Activated naive CD4-positive, alpha-beta T cell treated with anti-CD3 and anti-CD28 coated beads, Interleukin-2, amount 10 ng/mL, durations not matched to agents 7 days and 5 days (primary cell): ENCODE measurements around the gene STARD4.

Experiments
- CTCF ChIA-PET: fragments of 350-600 bp; sonication (Branson Sonifier 250); formaldehyde crosslinking; loops from one replicate; lab custom pipeline; 2021; ENCODE audit warnings: antibody characterized with exemption; lab: Charles Lee
- DNase-seq: peaks from one replicate; pipeline ENCODE4 v3.0.0-alpha.2; 2020
- H3K27ac Mint-ChIP-seq: one replicate; pipeline ENCODE4 v1.8.0; 2021; ENCODE audit warnings: mild to moderate bottlenecking, moderate library complexity, mixed read lengths
- H3K27me3 Mint-ChIP-seq: one replicate; pipeline ENCODE4 v1.8.0; 2021; ENCODE audit warnings: mild to moderate bottlenecking, mixed read lengths
- H3K36me3 Mint-ChIP-seq: one replicate; pipeline ENCODE4 v1.8.0; 2021; ENCODE audit warnings: mixed read lengths
- H3K4me1 Mint-ChIP-seq: one replicate; pipeline ENCODE4 v1.8.0; 2021; ENCODE audit warnings: mixed read lengths
- H3K4me3 Mint-ChIP-seq: one replicate; pipeline ENCODE4 v1.8.0; 2021; ENCODE audit warnings: mild to moderate bottlenecking, moderate library complexity, mixed read lengths
- H3K9me3 Mint-ChIP-seq: one replicate; pipeline ENCODE4 v1.8.0; 2021; ENCODE audit warnings: mixed read lengths

The STARD4 gene

DNA sequence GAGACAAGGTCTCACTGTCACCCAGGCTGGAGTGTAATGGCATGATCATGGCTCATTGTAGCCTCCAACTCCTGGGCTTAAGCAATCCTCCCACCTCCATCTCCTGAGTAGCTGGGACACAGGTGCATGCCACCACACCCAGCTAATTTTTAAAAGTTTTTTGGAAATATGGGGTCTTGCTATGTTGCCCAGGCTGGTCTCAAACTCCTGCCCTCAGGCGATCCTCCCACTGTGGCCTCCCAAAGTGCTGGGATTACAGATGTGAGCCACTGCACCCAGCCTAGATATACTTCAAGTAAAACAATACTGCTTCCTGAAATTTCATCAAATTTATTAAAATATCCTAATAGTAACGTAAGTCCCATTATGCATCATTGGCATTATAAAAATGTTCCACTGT is 33.4 kb downstream of the STARD4 start:
- Mint-ChIP-seq H3K27ac (no peak overlapping the region), H3K36me3 (peaks cover 48% of the 10 kb centered on the region), H3K4me1 (no peaks in the 10 kb centered on the region), H3K27me3 (no peaks in the 10 kb centered on the region), H3K9me3 (no peaks in the 10 kb centered on the region), H3K4me3 (no peak overlapping the region)
- CTCF ChIA-PET, result interaction anchor here (1.2 to 2.6 kb wide), 2 partner anchors 9 to 322 kb away, joined by 3 to 15 read pairs; no protein-coding TSS in a partner anchor
- no peak for DNase-seq

DNA sequence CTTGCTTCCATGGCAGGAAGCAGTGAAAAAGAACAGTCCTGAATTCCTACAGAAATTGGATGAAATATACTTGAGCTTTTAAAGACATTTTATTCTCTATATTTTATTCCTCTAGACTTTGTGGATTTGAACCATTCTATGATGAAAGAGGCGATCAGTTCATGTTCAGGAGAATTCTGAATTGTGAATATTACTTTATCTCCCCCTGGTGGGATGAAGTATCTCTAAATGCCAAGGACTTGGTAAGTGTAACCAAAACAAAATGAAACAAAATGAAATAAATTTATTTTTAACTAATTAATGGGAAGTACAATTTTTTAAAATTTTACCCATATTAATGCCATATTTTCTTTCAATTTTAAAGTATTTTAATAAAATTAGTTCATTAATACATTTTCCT is 34.1 kb downstream of the STARD4 start:
- no peaks in the 10 kb centered on the region for H3K4me1 Mint-ChIP-seq
- H3K36me3 Mint-ChIP-seq, result peaks cover 47% of the 10 kb centered on the region
- H3K4me3 Mint-ChIP-seq, result no peak overlapping the region
- H3K27me3 Mint-ChIP-seq, result no peaks in the 10 kb centered on the region
- no peak overlapping the region for H3K27ac Mint-ChIP-seq
- no peak for DNase-seq
- no peaks in the 10 kb centered on the region for H3K9me3 Mint-ChIP-seq
- CTCF ChIA-PET, result interaction anchor here (1.1 to 2.6 kb wide), 4 partner anchors 8 to 321 kb away, joined by 3 to 15 read pairs (median 3); no protein-coding TSS in a partner anchor

GRCh38 chr5:111472579-111472978 is 39.8 kb downstream of the STARD4 start:
- H3K4me3 Mint-ChIP-seq, result no peak overlapping the region
- no peak for DNase-seq
- no peaks in the 10 kb centered on the region for H3K4me1 Mint-ChIP-seq
- CTCF ChIA-PET, result no interaction called here
- peaks cover 46% of the 10 kb centered on the region for H3K36me3 Mint-ChIP-seq
- peaks cover 5% of the 10 kb centered on the region for H3K9me3 Mint-ChIP-seq
- peak overlapping the region; percentile 33 for H3K27ac Mint-ChIP-seq
- no peaks in the 10 kb centered on the region for H3K27me3 Mint-ChIP-seq

GRCh38 chr5:111472096-111472495 is 40.2 kb downstream of the STARD4 start:
- H3K27ac Mint-ChIP-seq, result no peak overlapping the region
- peaks cover 5% of the 10 kb centered on the region for H3K9me3 Mint-ChIP-seq
- no peak overlapping the region for H3K4me3 Mint-ChIP-seq
- no peaks in the 10 kb centered on the region for H3K4me1 Mint-ChIP-seq
- CTCF ChIA-PET, result no interaction called here
- no peaks in the 10 kb centered on the region for H3K27me3 Mint-ChIP-seq
- H3K36me3 Mint-ChIP-seq, result peaks cover 45% of the 10 kb centered on the region
- no peak for DNase-seq

GRCh38 chr5:111469903-111470302 is 42.4 kb downstream of the STARD4 start:
- peaks cover 55% of the 10 kb centered on the region for H3K36me3 Mint-ChIP-seq
- no peak overlapping the region for H3K4me3 Mint-ChIP-seq
- H3K27ac Mint-ChIP-seq, result no peak overlapping the region
- CTCF ChIA-PET, result interaction anchor here (0.9 kb wide), 1 partner anchor 9 kb away, joined by 3 read pairs; no protein-coding TSS in a partner anchor
- H3K9me3 Mint-ChIP-seq, result peaks cover 12% of the 10 kb centered on the region
- H3K4me1 Mint-ChIP-seq, result no peaks in the 10 kb centered on the region
- DNase-seq, result no peak
- H3K27me3 Mint-ChIP-seq, result no peaks in the 10 kb centered on the region

DNA sequence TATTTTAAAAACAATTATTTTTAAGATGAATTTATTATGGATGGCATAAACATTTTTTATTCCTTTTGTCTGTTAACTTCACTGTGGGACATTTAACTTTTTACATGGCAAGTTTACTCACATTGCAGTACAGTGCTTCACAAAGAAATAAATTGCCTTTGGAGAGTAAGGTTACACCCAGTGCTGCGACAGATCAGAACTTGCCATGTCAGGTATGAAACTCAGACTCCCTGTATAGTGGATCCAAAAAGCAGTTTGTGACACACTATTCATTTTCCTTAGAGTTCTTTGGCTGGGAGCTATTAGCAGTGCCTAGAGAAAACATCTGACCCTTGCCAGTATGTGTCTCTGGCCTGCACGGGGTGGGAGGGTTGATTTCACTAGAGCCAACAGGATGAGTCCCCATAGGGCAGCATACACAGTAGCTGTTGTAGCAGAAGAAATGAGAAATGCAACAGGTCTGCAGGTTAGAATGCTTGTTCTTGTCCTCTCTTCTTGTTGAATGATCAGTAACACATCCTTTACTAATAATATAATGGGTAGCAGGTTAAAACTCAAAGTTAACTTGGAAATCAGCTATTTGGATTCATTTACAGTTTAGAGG is 42.9 kb downstream of the STARD4 start:
- Mint-ChIP-seq H3K27ac (no peak overlapping the region), H3K4me1 (no peaks in the 10 kb centered on the region), H3K9me3 (peaks cover 14% of the 10 kb centered on the region), H3K27me3 (no peaks in the 10 kb centered on the region), H3K36me3 (peaks cover 56% of the 10 kb centered on the region), H3K4me3 (no peak overlapping the region)
- CTCF ChIA-PET, result interaction anchor here (0.9 kb wide), 1 partner anchor 9 kb away, joined by 3 read pairs; no protein-coding TSS in a partner anchor
- no peak for DNase-seq

- peaks cover 5% of the 10 kb centered on the region for H3K4me1 Mint-ChIP-seq
- CTCF ChIA-PET, result no interaction called here
- no peak for DNase-seq
- no peak overlapping the region for H3K4me3 Mint-ChIP-seq
- no peaks in the 10 kb centered on the region for H3K27me3 Mint-ChIP-seq
- H3K27ac Mint-ChIP-seq, result no peak overlapping the region
- peaks cover 58% of the 10 kb centered on the region for H3K36me3 Mint-ChIP-seq
- H3K9me3 Mint-ChIP-seq, result peaks cover 12% of the 10 kb centered on the region
These were observed 49.0 kb downstream of the STARD4 start for GRCh38 chr5:111463311-111463710.

DNA sequence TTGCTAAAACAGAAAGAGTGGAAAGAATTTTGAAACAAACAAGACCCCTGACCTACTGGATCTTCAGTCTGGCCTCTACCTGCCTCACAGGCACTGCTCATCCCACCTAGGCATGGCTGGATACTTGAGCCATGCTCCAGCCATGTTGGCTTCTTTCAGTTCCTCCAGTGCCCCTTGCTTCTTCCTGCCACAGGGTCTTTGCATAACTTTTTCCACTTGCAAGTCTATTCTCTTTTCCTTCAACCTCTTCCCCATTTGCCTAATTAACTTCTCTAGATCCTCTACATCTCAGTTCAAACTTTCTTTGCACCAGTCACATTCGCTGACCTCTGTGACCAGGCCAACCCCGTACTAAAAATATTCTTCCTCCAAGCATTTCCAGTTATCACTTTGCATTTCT is 50.4 kb downstream of the STARD4 start:
- no peak overlapping the region for H3K27ac Mint-ChIP-seq
- peaks cover 60% of the 10 kb centered on the region for H3K36me3 Mint-ChIP-seq

GRCh38 chr5:111461255-111461671 is 51.1 kb downstream of the STARD4 start:
- H3K9me3 Mint-ChIP-seq, result peaks cover 12% of the 10 kb centered on the region
- H3K4me3 Mint-ChIP-seq, result no peak overlapping the region
- no peak overlapping the region for H3K27ac Mint-ChIP-seq
- H3K36me3 Mint-ChIP-seq, result peaks cover 56% of the 10 kb centered on the region
- no peaks in the 10 kb centered on the region for H3K27me3 Mint-ChIP-seq
- H3K4me1 Mint-ChIP-seq, result peaks cover 5% of the 10 kb centered on the region
- CTCF ChIA-PET, result no interaction called here
- DNase-seq, result no peak

More for the DNA sequence above, 50.4 kb downstream of the STARD4 start:
- H3K9me3 Mint-ChIP-seq, result peaks cover 12% of the 10 kb centered on the region
- no peaks in the 10 kb centered on the region for H3K27me3 Mint-ChIP-seq
- CTCF ChIA-PET, result no interaction called here
- DNase-seq, result no peak
- H3K4me1 Mint-ChIP-seq, result peaks cover 5% of the 10 kb centered on the region
- no peak overlapping the region for H3K4me3 Mint-ChIP-seq

DNA sequence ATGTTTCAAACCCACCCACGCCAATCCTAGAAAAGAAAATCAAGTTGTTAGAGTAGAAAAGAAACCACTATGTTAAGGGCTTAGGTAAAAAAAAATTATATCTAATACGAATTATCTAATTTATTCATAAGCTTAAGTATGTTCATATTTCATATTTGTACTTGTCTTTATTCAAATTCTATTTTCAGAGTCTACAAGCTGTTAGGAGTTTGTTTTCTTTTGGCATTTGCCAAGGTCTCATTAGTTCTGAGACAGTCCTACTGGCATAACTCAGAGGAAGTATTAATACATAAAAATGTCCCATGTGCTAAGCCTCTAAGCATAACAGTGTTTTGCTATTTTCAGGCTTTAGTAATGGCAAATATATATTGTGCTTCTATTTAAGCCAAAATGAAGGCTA is 57.6 kb downstream of the STARD4 start:
- H3K9me3 Mint-ChIP-seq, result no peaks in the 10 kb centered on the region
- no peak overlapping the region for H3K27ac Mint-ChIP-seq
- CTCF ChIA-PET, result no interaction called here
- H3K4me1 Mint-ChIP-seq, result no peaks in the 10 kb centered on the region
- H3K4me3 Mint-ChIP-seq, result no peak overlapping the region
- no peaks in the 10 kb centered on the region for H3K27me3 Mint-ChIP-seq
- DNase-seq, result no peak
- H3K36me3 Mint-ChIP-seq, result peaks cover 55% of the 10 kb centered on the region

DNA sequence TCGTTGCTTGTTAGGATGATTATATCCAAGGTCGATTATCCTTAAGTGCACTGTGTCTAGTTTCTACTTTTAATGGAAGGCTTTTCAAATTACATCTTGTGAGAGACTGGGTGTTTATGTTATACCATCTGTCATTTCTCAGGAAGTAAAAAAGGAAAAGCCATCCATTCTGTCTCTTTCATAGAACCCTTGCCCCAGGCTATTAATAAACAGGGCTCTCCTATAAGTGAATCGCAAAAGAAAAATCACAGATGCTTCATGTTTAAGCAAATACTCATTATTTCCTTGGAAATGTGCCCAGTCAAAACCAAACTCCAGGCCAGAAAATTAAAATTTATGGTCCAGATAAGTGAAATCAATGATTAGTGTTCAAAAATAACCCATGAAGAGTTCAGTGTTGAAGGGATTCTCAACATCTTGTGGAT is 58.1 kb downstream of the STARD4 start:
- no peaks in the 10 kb centered on the region for H3K4me1 Mint-ChIP-seq
- DNase-seq, result no peak
- H3K36me3 Mint-ChIP-seq, result peaks cover 57% of the 10 kb centered on the region
- H3K9me3 Mint-ChIP-seq, result no peaks in the 10 kb centered on the region
- H3K27me3 Mint-ChIP-seq, result no peaks in the 10 kb centered on the region
- H3K4me3 Mint-ChIP-seq, result no peak overlapping the region
- no peak overlapping the region for H3K27ac Mint-ChIP-seq
- CTCF ChIA-PET, result no interaction called here

- CTCF ChIA-PET, result no interaction called here
- H3K4me1 Mint-ChIP-seq, result no peaks in the 10 kb centered on the region
- no peaks in the 10 kb centered on the region for H3K27me3 Mint-ChIP-seq
- no peaks in the 10 kb centered on the region for H3K9me3 Mint-ChIP-seq
- no peak overlapping the region for H3K4me3 Mint-ChIP-seq
- DNase-seq, result no peak
- H3K36me3 Mint-ChIP-seq, result peaks cover 55% of the 10 kb centered on the region
- no peak overlapping the region for H3K27ac Mint-ChIP-seq
These were observed 58.6 kb downstream of the STARD4 start for GRCh38 chr5:111453747-111454146.

DNA sequence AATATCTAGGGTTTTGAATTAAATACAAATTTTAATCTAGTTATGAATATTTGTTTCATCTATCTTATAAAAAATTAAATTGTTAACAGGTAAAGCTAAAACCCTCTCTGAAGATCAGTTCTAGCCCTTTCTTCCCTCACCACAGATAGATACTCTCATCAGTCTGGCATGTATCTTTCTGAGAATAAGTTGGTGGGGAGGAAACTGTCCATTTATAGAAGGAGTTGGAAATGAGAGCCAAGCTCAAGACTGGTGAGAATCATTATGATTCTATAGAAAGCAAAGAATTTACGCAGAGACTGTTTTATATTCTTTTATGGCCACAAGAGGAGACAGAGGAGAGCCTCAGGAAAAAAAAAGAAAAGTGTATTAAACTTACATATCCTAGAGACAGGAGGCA is 59.0 kb downstream of the STARD4 start:
- Mint-ChIP-seq H3K27ac (no peak overlapping the region), H3K4me1 (no peaks in the 10 kb centered on the region), H3K9me3 (no peaks in the 10 kb centered on the region)

GRCh38 chr5:111447822-111448221 is 64.5 kb downstream of the STARD4 start:
- Mint-ChIP-seq H3K4me1 (peaks cover 9% of the 10 kb centered on the region), H3K36me3 (peaks cover 50% of the 10 kb centered on the region), H3K9me3 (no peaks in the 10 kb centered on the region), H3K27ac (peak overlapping the region; percentile 42), H3K4me3 (no peak overlapping the region), H3K27me3 (no peaks in the 10 kb centered on the region)
- CTCF ChIA-PET, result no interaction called here
- no peak for DNase-seq

More for the DNA sequence above, 59.0 kb downstream of the STARD4 start:
- no peaks in the 10 kb centered on the region for H3K27me3 Mint-ChIP-seq
- DNase-seq, result no peak
- peaks cover 55% of the 10 kb centered on the region for H3K36me3 Mint-ChIP-seq
- H3K4me3 Mint-ChIP-seq, result no peak overlapping the region
- CTCF ChIA-PET, result no interaction called here

DNA sequence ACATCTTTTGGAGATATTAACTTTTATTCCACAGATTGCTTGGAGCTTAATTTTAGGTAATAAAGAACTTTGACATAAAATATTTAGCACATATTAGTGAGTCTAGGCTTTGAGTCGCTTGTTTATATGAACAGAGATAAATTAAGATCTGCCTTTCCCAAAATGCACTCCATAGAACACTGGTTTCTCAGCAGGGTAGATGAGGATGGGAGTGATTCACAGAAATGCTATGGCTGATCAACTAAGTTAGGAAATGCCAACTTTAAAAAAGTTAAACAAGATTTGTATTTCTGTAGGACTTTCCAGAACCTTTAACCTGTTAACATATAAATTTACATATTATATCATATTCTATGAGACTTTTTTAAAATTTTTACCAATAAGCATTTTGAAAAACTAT is 65.2 kb downstream of the STARD4 start:
- Mint-ChIP-seq H3K27me3 (no peaks in the 10 kb centered on the region), H3K36me3 (peaks cover 46% of the 10 kb centered on the region), H3K27ac (no peak overlapping the region), H3K9me3 (no peaks in the 10 kb centered on the region), H3K4me3 (no peak overlapping the region), H3K4me1 (peaks cover 9% of the 10 kb centered on the region)
- CTCF ChIA-PET, result no interaction called here
- no peak for DNase-seq
